Bronchial epithelial cell (primary cell): ENCODE data around the gene KRT4. TPM values are rescaled to one million over a fixed set of nuclear protein-coding genes. Genes with fewer than 3 reads are reported as not detected.

Experiments used
- DNase-seq: peaks from one replicate; pipeline ENCODE4 v3.0.0-alpha.2; 2010; ENCODE audit warnings: low read depth
- FAIRE-seq: peaks from 2 replicates; lab custom pipeline; 2011; peaks lifted over from hg19 to GRCh38; lab: Jason Lieb, UNC
- H3K27me3 ChIP-seq: 2 replicates; pipeline ENCODE4 v1.5.1; 2011; ENCODE audit warnings: low read length; ENCODE audit not compliant: control insufficient read depth, insufficient read depth
- H3K36me3 ChIP-seq: 2 replicates; pipeline ENCODE4 v1.5.1; 2011; ENCODE audit warnings: low read length; ENCODE audit not compliant: control insufficient read depth, insufficient read depth
- H3K4me3 ChIP-seq: 2 replicates; pipeline ENCODE4 v1.5.1; 2011; ENCODE audit warnings: mild to moderate bottlenecking, low read depth, low read length, control low read depth
- total RNA-seq: library from RNA; depleted of rRNA; stranded (reverse); fragments of >200 nt; gene quantifications from 2 replicates; pipeline ENCODE4 v1.2.1, GENCODE V29; 2014
- TF ChIP-seq, protein P1 (sequence below): IDR thresholded peaks from 2 replicates; pipeline ENCODE4 v1.5.1; 2011; ENCODE audit warnings: mild to moderate bottlenecking, moderate library complexity, low read length, control low read depth, inconsistent platforms; ENCODE audit not compliant: insufficient read depth, severe bottlenecking

KRT4 gene
- total RNA-seq, 1 donor from 2014 or later: 66.6 TPM

DNA sequence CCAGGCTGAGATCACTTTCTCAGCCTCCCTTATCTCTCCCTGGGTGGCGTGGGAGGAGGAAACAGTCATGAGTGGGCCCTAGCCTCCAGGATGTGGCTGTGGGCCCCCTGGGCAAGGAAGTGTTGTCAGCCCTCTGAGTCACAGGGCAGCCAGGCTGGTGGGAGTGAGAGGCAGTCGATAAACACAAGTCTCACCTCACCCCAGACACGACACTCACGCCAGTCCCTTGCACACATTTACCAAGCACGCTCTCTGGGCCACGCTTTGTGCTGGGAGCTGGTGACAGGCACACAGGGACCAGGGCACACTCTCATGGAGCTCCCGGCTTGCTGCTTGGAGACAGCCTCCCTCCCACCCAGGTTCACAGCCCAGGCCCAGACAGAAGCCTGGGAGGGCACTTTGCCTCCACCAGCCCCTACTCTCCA lies 22.1 kb upstream of the KRT4 start:
- FAIRE-seq (no peak), DNase-seq (peak; percentile 78)
- Histone ChIP-seq H3K4me3 (no peak overlapping the region), H3K27me3 (no peaks in the 10 kb centered on the region), H3K36me3 (no peaks in the 10 kb centered on the region)
- TF ChIP-seq, protein P1, sequence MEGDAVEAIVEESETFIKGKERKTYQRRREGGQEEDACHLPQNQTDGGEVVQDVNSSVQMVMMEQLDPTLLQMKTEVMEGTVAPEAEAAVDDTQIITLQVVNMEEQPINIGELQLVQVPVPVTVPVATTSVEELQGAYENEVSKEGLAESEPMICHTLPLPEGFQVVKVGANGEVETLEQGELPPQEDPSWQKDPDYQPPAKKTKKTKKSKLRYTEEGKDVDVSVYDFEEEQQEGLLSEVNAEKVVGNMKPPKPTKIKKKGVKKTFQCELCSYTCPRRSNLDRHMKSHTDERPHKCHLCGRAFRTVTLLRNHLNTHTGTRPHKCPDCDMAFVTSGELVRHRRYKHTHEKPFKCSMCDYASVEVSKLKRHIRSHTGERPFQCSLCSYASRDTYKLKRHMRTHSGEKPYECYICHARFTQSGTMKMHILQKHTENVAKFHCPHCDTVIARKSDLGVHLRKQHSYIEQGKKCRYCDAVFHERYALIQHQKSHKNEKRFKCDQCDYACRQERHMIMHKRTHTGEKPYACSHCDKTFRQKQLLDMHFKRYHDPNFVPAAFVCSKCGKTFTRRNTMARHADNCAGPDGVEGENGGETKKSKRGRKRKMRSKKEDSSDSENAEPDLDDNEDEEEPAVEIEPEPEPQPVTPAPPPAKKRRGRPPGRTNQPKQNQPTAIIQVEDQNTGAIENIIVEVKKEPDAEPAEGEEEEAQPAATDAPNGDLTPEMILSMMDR: no peak

DNA sequence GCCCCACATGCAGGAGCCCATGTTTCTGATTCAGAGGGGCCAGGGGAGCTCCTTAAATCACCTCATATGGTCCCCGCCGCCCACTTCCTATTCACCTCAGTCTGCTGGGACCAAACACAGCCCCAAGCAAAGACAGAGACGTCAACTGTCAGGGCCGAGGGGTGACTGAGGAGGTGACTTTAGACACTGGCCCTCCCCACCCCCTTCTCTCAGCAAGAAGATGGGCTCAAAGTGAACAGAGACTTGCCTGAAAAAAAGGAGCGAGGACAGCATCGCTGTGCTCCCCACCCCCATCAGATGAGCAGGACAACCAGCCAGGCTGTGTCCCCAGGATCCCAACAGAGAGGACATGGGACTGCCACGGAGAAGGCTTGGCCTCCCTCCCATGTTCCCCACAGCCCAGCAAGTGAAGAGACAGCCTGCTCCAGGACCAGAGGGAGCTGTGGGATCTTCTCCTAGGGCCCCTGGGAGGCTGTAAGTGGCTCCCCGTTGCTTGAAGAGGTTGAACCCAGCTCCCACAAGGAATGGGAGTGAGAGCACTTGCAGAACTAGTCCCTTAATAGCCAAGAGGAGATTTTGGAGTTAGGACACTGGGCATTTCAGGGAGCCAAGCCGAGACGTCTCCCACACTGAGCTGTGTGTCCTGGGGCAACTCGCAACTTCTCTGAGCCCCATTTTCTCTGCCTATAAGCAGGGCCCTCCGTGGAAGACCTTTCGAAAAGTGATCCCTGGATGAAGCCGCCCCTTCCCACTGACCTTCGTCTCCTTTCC lies 21.5 kb upstream of the KRT4 start:
- TF ChIP-seq, protein P1: no peak
- DNase-seq (no peak), FAIRE-seq (no peak)
- Histone ChIP-seq H3K4me3 (no peak overlapping the region), H3K36me3 (no peaks in the 10 kb centered on the region), H3K27me3 (no peaks in the 10 kb centered on the region)

DNA sequence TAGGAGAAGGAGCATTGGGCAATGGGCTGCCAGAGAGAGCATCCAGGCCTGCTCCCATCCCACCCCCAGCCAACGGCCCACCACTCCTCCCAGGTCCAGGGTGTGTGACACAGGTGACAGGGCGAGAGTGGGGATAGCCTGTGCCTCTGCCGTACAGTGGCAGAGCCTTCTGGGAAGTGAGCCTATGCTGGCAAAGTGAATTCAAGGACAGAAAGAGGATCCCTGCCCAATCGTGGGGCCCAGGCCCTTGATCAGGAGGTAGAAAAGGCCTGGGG lies 20.7 kb upstream of the KRT4 start:
- Histone ChIP-seq H3K36me3 (no peaks in the 10 kb centered on the region), H3K27me3 (no peaks in the 10 kb centered on the region), H3K4me3 (no peak overlapping the region)
- FAIRE-seq (no peak), DNase-seq (no peak)
- TF ChIP-seq, protein P1: no peak

DNA sequence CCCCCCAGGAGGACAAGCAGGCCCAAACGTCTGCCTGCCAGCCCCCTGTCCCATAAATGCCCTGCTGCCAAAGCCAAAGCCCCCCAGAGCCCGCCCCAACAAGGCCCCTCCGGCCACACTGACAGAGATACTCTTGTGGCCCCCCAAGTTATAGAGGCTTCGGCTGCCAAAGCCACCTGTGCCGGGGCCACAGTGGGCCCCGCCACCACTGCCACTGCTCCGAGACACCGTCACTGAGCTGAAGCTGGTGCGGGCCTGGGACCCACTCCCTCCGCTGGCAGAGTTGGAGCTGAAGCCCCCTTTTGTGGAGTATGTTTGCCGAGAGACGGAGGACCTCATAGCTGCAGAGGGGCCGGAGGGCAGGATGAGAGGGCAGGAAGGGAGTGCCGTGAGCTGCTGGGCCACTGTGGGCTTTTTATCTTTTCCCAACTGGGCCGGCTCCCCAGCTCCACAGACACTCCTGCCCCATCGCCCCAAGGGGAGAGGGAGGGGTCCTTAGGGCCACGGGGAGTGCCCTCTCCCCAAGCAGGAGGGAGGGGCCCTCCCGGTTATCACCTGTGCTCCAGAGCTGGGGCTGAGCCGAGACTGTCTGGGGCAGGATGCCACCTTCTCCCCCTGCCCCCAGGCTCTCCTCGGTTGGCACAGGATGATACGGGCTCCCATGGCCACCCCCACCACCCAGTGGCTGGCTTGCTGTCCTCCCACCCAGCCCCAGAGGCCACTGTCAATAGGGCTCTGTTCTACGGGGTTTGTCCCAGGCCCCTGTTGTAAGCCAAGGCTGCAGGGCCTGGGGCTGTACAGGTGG lies 20.2 kb upstream of the KRT4 start, which contains the start of gene KRT79:
TSS of gene KRT79 (minus strand) at position 390 of the 805 bp plus-strand sequence. CDS start at position 339, 51 bp downstream.
- Histone ChIP-seq H3K27me3 (no peaks in the 10 kb centered on the region), H3K4me3 (no peak within 1 kb of the TSS), H3K36me3 (no peaks in the 10 kb centered on the region)
- TF ChIP-seq, protein P1: no peak
- DNase-seq: no peak
- FAIRE-seq: no peak

DNA sequence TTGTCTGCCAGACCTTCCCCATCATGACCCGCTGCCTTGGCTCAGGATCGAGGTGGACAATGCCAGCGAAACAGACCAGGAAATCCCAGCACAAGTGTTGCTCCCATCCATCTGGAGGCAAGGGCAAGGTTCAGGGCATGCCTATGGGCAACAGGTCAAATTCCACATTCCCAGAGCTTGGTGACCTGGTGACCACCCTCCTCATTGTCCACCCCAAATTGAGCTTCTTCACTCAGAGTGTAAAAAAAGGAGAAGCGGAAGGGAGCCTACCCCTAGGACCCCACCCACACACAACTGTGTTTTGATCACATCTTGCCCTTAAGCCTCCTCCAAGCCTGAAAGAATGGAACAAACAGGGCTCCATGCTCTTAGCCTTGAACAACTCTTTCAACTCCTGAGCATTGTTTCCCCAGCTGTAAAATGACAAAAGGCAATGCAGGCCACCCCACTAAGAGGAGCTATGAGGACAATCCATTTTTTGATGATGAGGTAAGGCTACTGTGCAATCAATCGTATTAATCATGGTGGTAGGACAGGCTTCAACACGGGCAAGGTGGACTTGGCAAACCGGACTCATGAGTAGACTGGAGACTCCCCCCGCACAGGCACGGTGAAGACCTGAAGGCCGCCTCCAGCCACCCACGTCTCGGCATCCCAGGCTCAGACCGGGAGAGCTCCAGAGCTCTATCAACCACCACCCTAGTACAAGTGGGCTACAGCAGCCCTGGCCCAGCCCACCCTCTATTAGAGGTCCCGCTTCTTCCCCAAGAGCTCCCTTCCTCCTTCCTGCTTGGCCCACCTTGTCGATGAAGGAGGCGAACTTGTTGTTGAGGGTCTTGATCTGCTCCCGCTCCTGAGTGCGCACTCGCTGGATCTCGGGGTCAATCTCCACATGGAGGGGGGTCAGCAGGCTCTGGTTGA lies 19.3 kb upstream of the KRT4 start:
- peak; percentile 60 for FAIRE-seq
- DNase-seq: peak; percentile 95
- H3K36me3 ChIP-seq: no peaks in the 10 kb centered on the region
- TF ChIP-seq, protein P1: no peak
- H3K4me3 ChIP-seq: no peak overlapping the region
- no peaks in the 10 kb centered on the region for H3K27me3 ChIP-seq
